ENCODE data around the gene DOCK2.

The DOCK2 gene

DNA sequence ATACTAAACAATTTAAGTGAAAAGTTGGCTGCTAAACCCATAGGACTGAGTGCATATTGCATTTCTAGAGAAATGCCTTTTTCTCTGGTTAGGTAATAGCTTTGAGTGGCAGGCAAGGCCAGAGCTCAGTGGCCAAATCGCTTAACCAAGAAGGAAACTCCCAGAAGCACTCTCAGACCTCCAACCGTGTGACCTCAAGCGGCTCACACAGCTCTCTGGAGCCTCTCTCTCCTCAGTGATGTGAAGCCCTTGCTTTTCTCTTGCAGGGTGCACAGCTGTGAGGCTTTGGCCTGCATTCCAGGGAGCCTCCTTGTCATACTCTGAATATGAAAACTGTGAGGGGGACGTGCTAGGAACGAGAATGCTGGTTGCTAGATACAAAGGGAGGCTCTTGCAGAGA is 236.6 kb downstream of the DOCK2 start:
- peak; percentile 16 for DNase-seq

DNA sequence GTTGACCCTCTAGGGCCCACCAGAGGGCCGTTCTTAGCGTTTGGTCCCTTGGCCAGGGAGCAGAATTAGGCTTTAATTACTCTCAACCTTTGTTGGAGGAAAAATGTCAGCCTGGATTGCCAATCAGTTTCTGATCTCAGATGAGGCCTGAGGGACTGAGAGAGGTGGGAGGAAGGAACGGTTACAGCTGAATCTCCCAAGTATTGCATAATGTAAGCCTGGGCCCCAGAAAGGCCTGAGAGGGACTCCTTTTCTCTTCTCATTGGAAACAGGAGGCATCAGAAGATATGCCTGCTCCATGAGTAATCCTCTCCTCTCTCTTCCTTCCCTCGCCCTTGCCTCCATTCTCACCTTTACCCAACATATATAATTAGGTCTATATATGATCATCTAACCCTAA is 237.5 kb downstream of the DOCK2 start:
- DNase-seq: no peak

DNA sequence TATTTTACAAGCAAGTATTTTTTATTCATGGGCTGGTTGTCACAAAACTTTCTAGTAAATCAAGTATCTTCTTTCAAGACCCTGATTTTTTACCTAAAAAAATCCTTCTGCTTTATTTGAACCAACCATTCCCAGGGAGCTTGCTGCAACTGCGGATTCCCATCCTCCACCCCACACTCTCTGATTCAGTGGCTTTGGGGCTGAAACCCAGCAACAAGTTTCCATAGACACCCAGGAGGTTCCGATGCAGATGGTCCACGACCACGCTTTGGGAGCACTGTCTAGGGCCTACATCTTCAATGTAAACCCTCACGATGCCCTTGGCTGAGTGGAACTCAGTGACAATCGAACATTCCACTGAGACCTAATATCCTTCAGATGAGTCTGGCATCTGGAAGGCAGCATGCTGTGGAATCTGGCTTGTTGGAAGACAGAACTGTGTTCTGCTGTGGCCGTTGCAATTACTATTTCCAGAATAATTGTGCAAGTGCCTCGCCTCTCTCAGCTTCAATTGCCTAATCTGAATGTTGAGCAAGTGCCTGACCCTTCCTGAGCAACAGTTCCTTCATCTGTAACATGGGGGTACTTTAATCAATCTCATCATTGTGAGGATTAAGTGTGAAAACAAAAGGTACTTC is 238.1 kb downstream of the DOCK2 start:
- no peak for DNase-seq

- no peak for DNase-seq
These were observed 238.7 kb downstream of the DOCK2 start for GRCh38 chr5:169875731-169876130.

DNA sequence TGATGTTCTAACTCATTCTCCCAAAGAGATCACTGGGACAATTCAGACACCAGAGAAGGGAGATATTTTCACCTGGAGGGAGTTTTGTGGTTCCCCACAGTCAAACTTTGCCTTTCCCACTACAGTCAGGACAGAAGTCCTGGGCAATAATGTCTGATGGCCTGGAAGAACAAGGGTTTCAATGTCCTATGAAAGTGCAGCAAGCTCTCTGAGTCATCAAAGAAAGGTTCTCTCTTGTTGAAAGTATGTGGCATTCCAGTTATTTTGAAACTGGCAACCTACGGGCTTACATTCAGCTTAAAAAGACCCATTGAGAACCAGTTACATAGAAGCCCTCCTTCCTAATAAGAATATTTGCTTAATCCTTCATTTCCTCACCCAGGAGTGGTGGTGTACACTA is 239.3 kb downstream of the DOCK2 start:
- no peak for DNase-seq

- DNase-seq: no peak
These were observed 243.1 kb downstream of the DOCK2 start for GRCh38 chr5:169880012-169880663.

GRCh38 chr5:169880785-169881184 is 243.7 kb downstream of the DOCK2 start:
- no peak for DNase-seq

DNA sequence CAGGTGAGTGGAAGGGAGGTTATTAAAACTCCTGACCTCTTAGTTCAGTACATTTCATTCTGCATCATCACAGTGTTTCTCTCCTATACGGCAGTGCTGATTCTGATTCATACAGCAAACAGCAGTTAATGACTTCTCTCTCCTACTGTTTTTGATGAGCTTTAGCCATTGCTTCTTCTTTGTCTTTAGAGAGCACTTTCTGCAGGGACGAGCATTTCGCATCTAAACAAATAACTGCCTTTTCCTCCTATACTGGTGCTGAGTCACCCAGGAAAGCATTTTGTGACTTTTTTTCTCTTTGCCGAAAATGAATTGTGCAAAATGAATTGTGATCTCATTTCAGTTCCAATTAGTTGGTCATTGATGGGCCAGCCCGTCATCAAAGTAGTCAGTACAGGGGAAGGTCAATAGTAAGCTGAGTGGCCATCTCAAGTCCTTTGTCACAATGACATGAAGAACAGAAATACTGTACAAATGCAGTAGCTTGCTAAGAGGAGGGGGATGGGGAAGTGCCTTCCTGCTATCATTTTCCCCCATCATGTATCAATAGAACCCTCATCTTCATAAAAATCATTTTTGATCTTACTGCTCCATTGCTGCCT is 244.7 kb downstream of the DOCK2 start:
- DNase-seq: no peak

- DNase-seq: no peak
These were observed 249.0 kb downstream of the DOCK2 start for GRCh38 chr5:169886033-169886432.

DNA sequence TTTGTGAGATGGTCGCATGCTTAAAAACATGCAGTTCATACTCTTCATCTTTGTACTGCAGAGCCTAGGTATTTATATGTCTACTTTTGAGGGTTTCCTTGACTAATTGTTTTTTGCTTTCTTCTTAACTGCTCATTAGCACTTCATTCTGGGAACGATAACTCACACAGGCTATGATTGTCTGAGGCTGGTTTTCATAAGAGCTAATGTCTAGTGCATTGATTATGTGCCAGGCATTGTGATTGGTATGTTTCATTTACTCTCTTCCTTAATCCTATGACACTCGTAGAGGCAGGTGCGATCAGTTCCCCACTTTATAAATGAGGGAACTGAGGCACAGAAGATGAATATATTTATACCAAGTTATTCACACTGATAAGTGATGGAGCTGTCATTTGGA is 249.6 kb downstream of the DOCK2 start:
- DNase-seq: no peak

- no peak for DNase-seq
These were observed 252.5 kb downstream of the DOCK2 start for GRCh38 chr5:169889572-169889971.

GRCh38 chr5:169893010-169893409 is 255.9 kb downstream of the DOCK2 start:
- no peak for DNase-seq

DNA sequence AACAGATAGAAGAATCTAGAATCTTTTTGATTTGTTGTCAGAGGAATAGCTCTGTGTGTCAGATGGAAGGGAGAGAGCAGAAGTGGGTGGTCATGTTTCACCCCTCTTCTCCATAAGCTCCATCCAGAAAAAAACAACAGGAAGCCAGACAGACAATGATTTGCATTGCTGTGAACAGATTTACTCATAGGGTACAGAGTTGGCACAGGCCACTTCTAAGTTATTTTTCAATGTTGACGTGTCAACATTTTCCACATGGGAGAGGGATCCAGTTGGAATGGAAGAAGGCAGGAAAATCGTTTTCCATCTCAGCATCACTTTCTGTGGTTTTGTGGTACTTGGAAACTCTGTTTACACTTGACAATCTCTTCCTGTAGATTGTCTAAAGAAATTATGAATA is 256.5 kb downstream of the DOCK2 start:
- DNase-seq: peak; percentile 9

GRCh38 chr5:169895926-169896325 is 258.9 kb downstream of the DOCK2 start:
- no peak for DNase-seq

GRCh38 chr5:169897481-169897880 is 260.4 kb downstream of the DOCK2 start:
- no peak for DNase-seq

DNA sequence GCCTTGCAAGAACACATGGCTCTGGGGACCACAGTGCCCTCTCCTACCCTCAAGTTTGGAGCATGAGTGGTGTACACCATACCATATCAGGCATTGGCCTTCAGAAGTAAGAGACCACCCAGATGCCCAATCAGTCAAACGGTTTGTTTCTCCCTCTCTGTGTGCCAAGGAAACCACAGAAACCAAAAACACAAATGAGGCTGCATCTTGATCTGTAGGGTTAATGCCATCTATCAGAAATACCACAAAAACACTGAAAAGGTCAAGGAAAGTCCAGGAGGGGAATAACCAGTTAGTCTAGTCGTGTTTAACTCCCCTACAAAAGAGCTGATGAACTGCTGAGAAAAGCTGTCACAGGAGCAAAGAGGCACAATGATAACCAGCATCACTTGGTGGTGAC is 264.8 kb downstream of the DOCK2 start:
- no peak for DNase-seq

- no peak for DNase-seq
These were observed 267.0 kb downstream of the DOCK2 start for GRCh38 chr5:169904059-169904458.

- no peak for DNase-seq
These were observed 267.4 kb downstream of the DOCK2 start for GRCh38 chr5:169904508-169904907.

GRCh38 chr5:169905017-169905416 is 267.9 kb downstream of the DOCK2 start:
- DNase-seq: no peak

GRCh38 chr5:169906745-169907649 is 269.9 kb downstream of the DOCK2 start:
- DNase-seq: no peak

- DNase-seq: no peak
These were observed 271.8 kb downstream of the DOCK2 start for GRCh38 chr5:169908864-169909263.

GRCh38 chr5:169909945-169910344 is 272.9 kb downstream of the DOCK2 start:
- DNase-seq: no peak

DNA sequence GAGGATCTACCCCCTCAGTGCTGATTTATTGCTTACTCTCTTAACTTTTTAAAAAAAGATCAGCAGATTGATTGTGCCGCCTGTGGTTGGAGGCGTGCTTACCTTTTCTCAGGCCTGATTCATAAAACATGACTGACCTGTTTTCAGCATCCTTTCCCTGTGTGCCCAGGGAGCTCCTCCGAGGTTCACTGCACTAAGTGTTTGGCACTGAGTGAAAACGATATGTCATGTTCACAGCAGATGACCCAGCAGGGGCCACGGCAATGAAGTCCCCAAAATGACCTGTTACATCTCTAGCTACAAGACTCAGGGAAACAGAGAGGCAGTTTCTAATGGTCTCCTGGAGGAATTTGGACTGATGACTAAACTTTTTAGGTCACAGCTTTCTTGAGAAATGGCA is 273.3 kb downstream of the DOCK2 start:
- DNase-seq: no peak
